KMS-11 (cell line): Measurements from ENCODE around the gene PNLIPRP2.

ENCODE experiments used
- H2AFZ ChIP-seq: fragments of 200-600 bp; sonication (generic); 2 replicates; pipeline ENCODE4 v1.6.1; 2016; ENCODE audit warnings: antibody characterized with exemption, mixed run types, low read depth
- H3K27ac ChIP-seq: fragments of 200-600 bp; sonication (generic); 2 replicates; pipeline ENCODE4 v1.6.1; 2016; ENCODE audit warnings: mild to moderate bottlenecking, mixed run types
- H3K27me3 ChIP-seq: fragments of 200-600 bp; sonication (generic); 2 replicates; pipeline ENCODE4 v1.6.1; 2017; ENCODE audit warnings: mild to moderate bottlenecking, low read depth, mixed run types, moderate library complexity; ENCODE audit not compliant: insufficient read depth
- H3K36me3 ChIP-seq: fragments of 200-600 bp; sonication (generic); 2 replicates; pipeline ENCODE4 v1.6.1; 2017; ENCODE audit warnings: mild to moderate bottlenecking, mixed run types; ENCODE audit not compliant: insufficient read depth
- H3K4me1 ChIP-seq: fragments of 200-600 bp; sonication (generic); 2 replicates; pipeline ENCODE4 v1.6.1; 2016; ENCODE audit warnings: mild to moderate bottlenecking, low read depth, mixed run types; ENCODE audit not compliant: poor library complexity, severe bottlenecking
- H3K4me2 ChIP-seq: fragments of 200-600 bp; sonication (generic); 2 replicates; pipeline ENCODE4 v1.7.0; 2016; ENCODE audit warnings: mild to moderate bottlenecking, mixed run types
- H3K4me3 ChIP-seq: fragments of 200-600 bp; sonication (generic); IDR thresholded peaks from 2 replicates; pipeline ENCODE4 v1.6.1; 2017; ENCODE audit warnings: low read depth, low read length, mixed read lengths; ENCODE audit not compliant: insufficient read depth
- H3K79me2 ChIP-seq: fragments of 200-600 bp; sonication (generic); 2 replicates; pipeline ENCODE4 v1.6.1; 2016; ENCODE audit warnings: low read depth, mixed run types; ENCODE audit not compliant: insufficient read depth
- H3K9ac ChIP-seq: fragments of 200-600 bp; sonication (generic); 2 replicates; pipeline ENCODE4 v1.6.1; 2016; ENCODE audit warnings: mild to moderate bottlenecking, mixed run types
- H4K20me1 ChIP-seq: fragments of 200-600 bp; sonication (generic); 2 replicates; pipeline ENCODE4 v1.6.1; 2016; ENCODE audit warnings: mild to moderate bottlenecking, mixed run types; ENCODE audit not compliant: insufficient read depth
- CTCF ChIP-seq: fragments of 200-600 bp; sonication (generic); conservative IDR thresholded peaks from 2 replicates; pipeline ENCODE4 v1.6.1; 2017; ENCODE audit warnings: low read depth, mild to moderate bottlenecking, antibody characterized with exemption, low read length, moderate library complexity, mixed read lengths

Gene PNLIPRP2

GRCh38 chr10:116657863-116658551, 37.3 kb downstream of the PNLIPRP2 start:
- H3K27me3 ChIP-seq, result no peaks in the 10 kb centered on the region
- H3K4me2 ChIP-seq, result no peak overlapping the region
- TF ChIP-seq CTCF, result no peak
- no peak overlapping the region for H3K27ac ChIP-seq
- no peaks in the 10 kb centered on the region for H3K4me1 ChIP-seq
- no peak overlapping the region for H3K9ac ChIP-seq
- H3K36me3 ChIP-seq, result no peaks in the 10 kb centered on the region
- H2AFZ ChIP-seq, result no peak overlapping the region
- no peaks in the 10 kb centered on the region for H4K20me1 ChIP-seq
- no peaks in the 10 kb centered on the region for H3K79me2 ChIP-seq
- no peak overlapping the region for H3K4me3 ChIP-seq

- no peaks in the 10 kb centered on the region for H3K79me2 ChIP-seq
- no peak for TF ChIP-seq CTCF
- no peaks in the 10 kb centered on the region for H3K27me3 ChIP-seq
- H3K36me3 ChIP-seq, result no peaks in the 10 kb centered on the region
- no peaks in the 10 kb centered on the region for H4K20me1 ChIP-seq
- no peak overlapping the region for H3K27ac ChIP-seq
- H3K4me3 ChIP-seq, result no peak overlapping the region
- no peaks in the 10 kb centered on the region for H3K4me1 ChIP-seq
- H3K4me2 ChIP-seq, result no peak overlapping the region
- no peak overlapping the region for H3K9ac ChIP-seq
- no peak overlapping the region for H2AFZ ChIP-seq
These were observed 38.4 kb downstream of the PNLIPRP2 start for GRCh38 chr10:116659049-116659670.

- no peak for TF ChIP-seq CTCF
- Histone ChIP-seq H4K20me1 (no peaks in the 10 kb centered on the region), H3K4me2 (no peak overlapping the region), H3K27me3 (no peaks in the 10 kb centered on the region), H2AFZ (no peak overlapping the region), H3K79me2 (no peaks in the 10 kb centered on the region), H3K4me3 (no peak overlapping the region), H3K4me1 (no peaks in the 10 kb centered on the region), H3K36me3 (no peaks in the 10 kb centered on the region), H3K9ac (no peak overlapping the region), H3K27ac (no peak overlapping the region)
These were observed 40.1 kb downstream of the PNLIPRP2 start for GRCh38 chr10:116660860-116661259.

GRCh38 chr10:116663342-116663741, 42.6 kb downstream of the PNLIPRP2 start:
- Histone ChIP-seq H3K27ac (no peak overlapping the region), H4K20me1 (no peaks in the 10 kb centered on the region), H2AFZ (no peak overlapping the region), H3K4me3 (no peak overlapping the region), H3K4me2 (no peak overlapping the region), H3K36me3 (no peaks in the 10 kb centered on the region), H3K27me3 (no peaks in the 10 kb centered on the region), H3K9ac (no peak overlapping the region), H3K79me2 (no peaks in the 10 kb centered on the region), H3K4me1 (no peaks in the 10 kb centered on the region)
- TF ChIP-seq CTCF, result no peak
